HG03520 (cell line): Measurements from ENCODE around the gene GMDS.

ENCODE experiments used
- ATAC-seq: cut with Tn5 transposase; IDR thresholded peaks from one replicate; pipeline ENCODE4 v1.9.1; 2021; ENCODE audit warnings: mild to moderate bottlenecking, moderate library complexity; ENCODE audit not compliant: unreplicated experiment

GMDS gene

DNA sequence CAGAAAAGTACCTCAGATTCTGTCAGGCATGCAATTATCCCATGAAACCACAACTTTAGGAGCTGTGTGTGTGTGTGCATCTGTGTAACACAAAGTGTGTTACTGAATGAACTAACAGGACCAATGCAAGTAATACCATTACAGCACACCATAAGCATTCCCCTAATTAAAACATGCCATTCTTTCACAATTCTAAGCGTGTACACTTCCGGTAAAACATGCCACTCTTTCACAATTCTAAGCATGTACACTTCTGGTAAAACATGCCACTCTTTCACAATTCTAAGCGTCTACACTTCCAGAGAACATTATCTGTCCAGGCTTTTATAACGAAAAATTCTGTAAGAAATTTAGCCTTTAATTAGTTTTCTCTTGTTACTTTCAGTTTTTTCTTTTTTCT is 238.2 kb downstream of the GMDS start:
- ATAC-seq, result no peak

DNA sequence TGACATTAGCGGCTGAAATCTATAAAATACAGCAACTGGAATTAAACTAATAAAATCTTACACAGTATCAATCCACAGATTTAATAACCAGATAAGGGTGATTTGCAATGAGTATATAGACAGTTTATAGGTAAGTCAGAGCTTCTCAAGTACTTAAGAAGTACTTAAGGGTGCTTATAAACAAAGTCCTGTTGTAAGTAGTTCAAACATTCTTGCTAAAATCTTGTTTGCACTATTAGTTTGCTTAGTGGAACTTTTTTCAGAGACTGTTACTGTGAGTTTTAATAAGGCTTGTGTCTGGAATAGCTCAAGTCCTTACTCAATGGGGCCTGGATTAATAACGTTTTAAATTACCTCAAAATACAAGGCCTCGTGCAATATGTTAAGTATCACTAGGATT is 240.5 kb downstream of the GMDS start:
- no peak for ATAC-seq

DNA sequence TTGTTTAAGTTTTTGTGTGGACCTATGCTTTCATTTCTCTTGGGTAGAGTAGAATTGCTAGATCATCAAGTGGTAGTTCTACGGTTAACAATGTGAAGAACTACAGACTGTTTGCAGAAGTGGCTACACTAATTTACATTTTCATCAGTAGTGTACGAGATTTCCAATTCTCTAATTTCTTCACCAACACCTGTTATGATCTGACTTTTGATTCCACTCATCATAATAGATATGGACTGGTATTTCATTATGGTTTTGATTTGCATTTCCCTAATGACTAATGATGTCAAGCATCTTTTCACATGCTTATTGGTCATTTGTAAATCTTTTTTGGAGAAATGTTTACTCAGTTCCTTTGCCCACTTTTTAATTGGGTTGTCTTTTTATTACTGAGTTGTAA is 244.4 kb downstream of the GMDS start:
- no peak for ATAC-seq

DNA sequence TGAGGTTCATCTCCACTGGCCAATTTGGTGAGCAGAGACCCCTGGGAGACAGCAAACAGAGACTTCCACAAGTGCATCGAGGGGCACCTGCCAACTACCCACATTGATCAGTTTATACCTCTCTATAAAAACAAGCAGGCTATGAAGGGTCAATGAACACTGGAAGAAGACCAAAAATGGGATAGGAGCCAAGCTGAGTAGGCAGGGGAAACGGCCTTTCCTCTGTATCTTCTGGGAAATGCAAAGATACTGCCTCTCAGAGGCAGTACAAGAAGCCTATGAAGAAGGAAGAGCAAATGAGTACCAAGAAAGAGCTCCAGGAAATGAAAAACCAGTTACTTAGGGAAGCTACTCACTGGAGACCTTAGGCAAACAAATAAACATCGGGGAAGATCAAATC is 247.7 kb downstream of the GMDS start:
- ATAC-seq, result no peak

DNA sequence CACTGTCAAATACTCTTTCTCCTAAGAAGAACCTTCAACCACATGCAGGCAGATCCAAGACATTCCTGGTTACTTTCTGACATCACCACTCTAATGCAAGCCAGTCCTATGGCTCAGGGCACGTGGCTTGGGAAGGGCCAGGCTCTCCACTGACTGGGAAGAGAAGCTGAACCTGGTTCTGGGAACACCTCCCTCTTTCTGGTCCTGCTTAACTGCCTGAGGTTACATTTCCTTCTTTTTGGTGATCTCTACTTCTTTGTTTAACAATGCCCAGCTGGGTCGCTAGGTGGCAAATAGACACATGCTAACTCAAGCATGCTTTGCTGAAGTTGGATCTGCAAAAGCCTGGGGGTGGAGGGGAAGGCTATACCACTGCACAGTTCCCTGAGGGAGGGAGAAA is 249.8 kb downstream of the GMDS start:
- no peak for ATAC-seq

DNA sequence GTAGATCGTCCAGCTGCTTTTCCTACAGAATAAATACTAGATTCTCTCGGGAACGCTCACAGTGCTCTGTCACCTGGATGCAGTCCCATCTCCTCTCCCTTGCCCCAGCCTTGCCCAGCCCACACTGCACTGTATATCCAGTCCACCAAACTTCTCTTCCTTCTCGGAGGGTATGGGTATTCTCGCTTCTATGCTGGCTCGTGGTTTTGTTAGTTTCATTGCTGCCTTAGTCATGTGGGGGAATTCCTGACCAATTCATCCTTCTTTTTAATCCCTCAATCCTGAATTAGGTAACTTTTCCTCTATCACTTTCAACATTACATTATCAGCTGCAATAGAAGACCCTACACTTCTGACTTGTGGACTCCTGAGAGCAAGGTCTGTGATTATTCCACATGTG is 252.4 kb downstream of the GMDS start:
- no peak for ATAC-seq

DNA sequence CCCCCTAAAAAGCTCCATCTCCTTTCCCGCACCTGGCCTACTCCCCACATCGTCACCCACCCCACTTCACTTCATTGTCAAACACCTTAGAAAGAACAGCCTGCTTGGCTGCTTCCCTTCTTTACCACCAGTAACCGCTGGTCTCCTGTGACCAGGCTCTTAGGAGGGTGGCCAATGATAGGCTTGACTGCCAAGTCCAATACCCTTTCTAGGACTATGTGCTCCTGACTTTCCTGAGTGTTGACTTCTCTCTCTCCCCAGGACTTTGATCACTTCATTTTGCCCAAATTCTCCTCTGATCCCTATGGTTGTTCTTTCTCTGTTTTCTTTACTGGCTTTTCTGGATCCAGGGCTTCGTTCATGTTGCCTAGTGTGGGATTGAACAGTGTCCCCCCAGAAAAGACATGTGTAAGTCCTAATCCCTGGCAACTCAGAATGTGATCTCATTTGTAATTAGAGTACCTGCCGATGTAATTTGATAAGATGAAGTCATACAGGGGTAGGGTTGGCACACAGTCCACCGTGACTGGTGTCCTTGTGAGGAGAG is 254.0 kb downstream of the GMDS start:
- no peak for ATAC-seq

- no peak for ATAC-seq
These were observed 256.6 kb downstream of the GMDS start for GRCh38 chr6:1988843-1989242.

DNA sequence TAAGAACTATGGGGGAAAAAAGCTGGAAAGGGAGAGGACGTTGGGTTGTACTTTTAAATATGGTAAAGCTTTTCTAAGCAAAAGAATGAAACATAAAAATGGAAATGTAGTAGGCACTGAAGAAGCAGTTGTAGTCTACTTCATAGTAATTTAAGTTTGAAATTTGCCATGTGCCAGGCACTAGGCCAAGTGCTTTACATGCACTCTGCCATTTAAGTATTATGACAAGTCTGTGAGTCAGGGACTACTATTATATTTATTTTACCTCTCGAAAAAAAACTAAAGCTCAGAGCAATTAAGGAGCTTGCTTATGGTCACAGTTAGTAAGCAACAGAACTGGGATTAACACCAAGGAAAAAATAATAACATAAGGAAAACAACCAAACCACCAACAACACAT is 257.8 kb downstream of the GMDS start:
- no peak for ATAC-seq

- ATAC-seq, result no peak
These were observed 258.8 kb downstream of the GMDS start for GRCh38 chr6:1986454-1987243.

GRCh38 chr6:1984346-1984994 is 260.9 kb downstream of the GMDS start:
- ATAC-seq, result no peak

GRCh38 chr6:1983850-1984249 is 261.6 kb downstream of the GMDS start:
- ATAC-seq, result no peak

GRCh38 chr6:1972962-1973361 is 272.4 kb downstream of the GMDS start:
- no peak for ATAC-seq

GRCh38 chr6:1971612-1972011 is 273.8 kb downstream of the GMDS start:
- ATAC-seq, result no peak

DNA sequence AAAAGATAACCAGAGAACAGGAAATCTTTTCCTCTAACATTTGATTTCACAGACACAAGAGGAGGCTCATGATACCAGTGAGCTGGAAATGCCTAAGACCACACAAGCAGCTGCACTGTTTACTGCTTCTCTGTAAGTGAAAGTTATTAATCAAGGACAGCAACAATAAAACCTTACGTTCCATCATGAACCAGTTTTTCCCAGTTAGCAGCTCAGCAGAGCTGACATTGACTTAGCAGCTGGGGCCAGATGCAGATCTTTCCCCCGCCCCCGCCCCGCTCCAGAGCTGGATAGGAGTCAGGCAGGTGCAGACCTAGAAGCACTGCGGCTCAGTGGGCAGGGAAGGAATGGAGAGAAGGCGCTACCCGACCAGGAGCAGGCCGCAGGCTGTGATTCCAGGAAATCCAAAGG is 275.2 kb downstream of the GMDS start:
- no peak for ATAC-seq

DNA sequence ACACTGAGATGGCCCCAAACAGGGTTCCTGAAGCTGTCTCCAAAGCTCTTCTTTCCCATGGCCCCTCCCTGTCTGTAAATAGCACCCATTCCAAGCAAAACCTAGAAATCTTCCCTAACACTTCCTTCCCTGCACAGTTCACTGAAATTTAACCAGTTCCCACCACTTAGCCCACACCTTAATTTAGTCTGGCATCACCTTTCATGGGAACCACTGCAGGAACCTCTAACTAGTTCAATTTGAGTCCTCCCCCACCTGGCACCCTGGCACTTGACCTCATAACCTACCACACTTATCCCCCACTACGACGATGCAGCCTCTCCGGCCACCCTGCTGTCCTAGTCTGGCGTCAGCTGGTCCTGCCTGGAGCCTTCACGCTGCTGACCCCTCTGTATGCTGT is 278.7 kb downstream of the GMDS start:
- ATAC-seq, result no peak

DNA sequence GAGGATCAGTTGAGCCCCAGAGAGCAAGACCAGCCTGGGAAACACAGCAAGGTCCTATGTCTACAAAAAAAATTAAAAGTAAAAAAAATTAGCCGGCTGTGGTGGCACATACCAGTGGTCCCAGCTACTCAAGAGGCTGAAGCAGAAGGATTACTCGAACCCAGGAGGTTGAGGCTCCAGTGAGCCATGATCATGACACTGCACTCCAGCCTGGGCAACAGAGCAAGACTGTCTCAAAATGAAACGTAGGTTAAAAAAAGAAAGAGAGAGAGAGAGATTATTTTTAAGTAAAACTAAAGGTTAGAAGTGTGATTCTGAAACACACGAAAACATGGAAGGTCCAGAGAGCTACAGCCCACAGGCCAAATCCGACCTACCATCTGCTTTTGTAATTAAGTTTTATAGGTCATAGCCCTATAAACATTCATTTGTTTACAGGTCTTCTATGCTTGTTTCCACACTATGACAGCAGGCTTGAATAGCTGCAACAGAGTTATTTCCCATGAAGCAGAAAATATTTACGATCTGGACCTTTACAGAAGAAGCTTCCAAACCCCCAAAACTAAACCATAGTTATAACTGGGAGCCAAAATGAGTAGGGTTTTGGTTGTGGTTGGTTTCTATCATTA is 279.7 kb downstream of the GMDS start:
- ATAC-seq, result no peak

- no peak for ATAC-seq
These were observed 281.8 kb downstream of the GMDS start for GRCh38 chr6:1963596-1963995.

GRCh38 chr6:1962201-1962600 is 283.2 kb downstream of the GMDS start:
- no peak for ATAC-seq

DNA sequence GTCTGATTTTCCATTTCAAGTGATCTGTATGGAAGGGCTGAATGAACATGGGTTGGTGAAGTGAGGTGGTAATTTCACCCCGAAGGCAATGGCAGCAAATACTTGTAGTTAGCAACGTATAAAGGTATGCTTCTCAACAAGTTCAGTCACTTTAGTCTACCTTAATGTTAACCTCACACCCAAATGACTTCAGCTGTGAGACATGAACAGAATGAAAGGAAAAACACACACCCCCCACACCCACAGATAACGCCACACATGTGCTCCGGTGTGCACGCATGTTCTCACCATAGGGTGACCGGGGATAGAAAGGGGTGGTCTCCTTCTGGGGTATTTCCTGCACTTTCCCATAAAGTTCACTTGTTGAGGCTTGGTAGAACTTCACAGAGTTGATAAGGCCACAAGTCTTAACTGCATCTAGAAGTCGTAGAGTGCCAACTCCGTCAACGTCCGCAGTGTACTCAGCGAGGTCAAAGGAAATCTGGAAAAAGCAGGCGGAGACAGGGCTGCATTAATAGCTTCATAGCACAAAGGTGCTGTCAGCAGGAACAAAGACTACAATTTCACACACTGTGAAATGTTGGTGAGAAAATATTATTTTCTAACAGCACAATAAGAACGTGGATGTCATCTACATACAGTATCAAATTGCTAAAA is 284.8 kb downstream of the GMDS start:
- no peak for ATAC-seq

DNA sequence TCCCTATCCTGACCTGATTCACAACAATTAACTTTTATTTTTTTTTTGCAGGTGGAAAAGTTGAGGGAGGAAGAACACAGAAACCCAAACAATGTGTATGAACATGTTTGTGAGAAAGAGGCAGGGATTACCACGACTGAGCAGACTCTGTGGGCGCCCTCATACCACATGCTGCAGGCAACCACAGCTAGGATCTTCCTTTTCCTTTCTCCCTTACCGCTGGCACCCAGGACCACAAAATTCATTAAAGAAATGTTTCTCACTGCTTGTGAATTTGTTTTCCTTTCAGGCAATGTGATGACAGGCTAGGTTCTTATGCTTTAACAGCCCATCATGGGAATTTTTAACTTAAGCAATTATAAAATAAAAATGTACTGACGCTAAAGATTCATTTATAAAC is 287.1 kb downstream of the GMDS start:
- no peak for ATAC-seq
